Activated T-helper 17 cell treated with anti-CD3 and anti-CD28 coated beads, Interleukin-2, amount 50 U/mL, for 72 hours (primary cell): Measurements from ENCODE around the gene SIK3. TPM values are rescaled to one million over a fixed set of nuclear protein-coding genes. Genes with fewer than 3 reads are reported as not detected.
"Not testable (repeated sequence)": the region's sequence is repeated elsewhere in the genome, so short reads cannot be mapped to it uniquely, and the experiment has no call there.

Source experiments
- ATAC-seq: fragments of 150-1000 bp; cut with Tn5 transposase; replicated peaks from 2 replicates; pipeline ENCODE4 v1.10.0; 2021; ENCODE audit warnings: mild to moderate bottlenecking, moderate library complexity
- H3K27ac Mint-ChIP-seq: one replicate; pipeline ENCODE4 v1.8.0; 2022; ENCODE audit warnings: mixed read lengths
- H3K27me3 Mint-ChIP-seq: one replicate; pipeline ENCODE4 v1.8.0; 2022; ENCODE audit warnings: mixed read lengths
- H3K36me3 Mint-ChIP-seq: one replicate; pipeline ENCODE4 v1.8.0; 2022; ENCODE audit warnings: low read depth, mild to moderate bottlenecking, mixed read lengths
- H3K4me1 Mint-ChIP-seq: one replicate; pipeline ENCODE4 v1.8.0; 2022; ENCODE audit warnings: mixed read lengths
- H3K4me3 Mint-ChIP-seq: one replicate; pipeline ENCODE4 v1.8.0; 2022; ENCODE audit warnings: mild to moderate bottlenecking, mixed read lengths
- H3K9me3 Mint-ChIP-seq: one replicate; pipeline ENCODE4 v1.8.0; 2022; ENCODE audit warnings: mixed read lengths
- total RNA-seq, 2 donors: library from RNA; stranded (reverse); gene quantifications; one replicate each; pipeline ENCODE4 v1.2.3, GENCODE V29; 2022

Gene SIK3
- total RNA-seq, 2 donors from 2014 or later, result 41.9 to 55.7 TPM

GRCh38 chr11:117126223-117126965 lies 28.2 kb upstream of the SIK3 start:
- Mint-ChIP-seq H3K27me3 (peaks cover 3% of the 10 kb centered on the region), H3K36me3 (no peaks in the 10 kb centered on the region), H3K4me1 (no peaks in the 10 kb centered on the region), H3K27ac (no peak overlapping the region), H3K4me3 (no peak overlapping the region), H3K9me3 (no peaks in the 10 kb centered on the region)
- ATAC-seq, result no peak

- ATAC-seq, result no peak
- Mint-ChIP-seq H3K36me3 (no peaks in the 10 kb centered on the region), H3K27me3 (peaks cover 3% of the 10 kb centered on the region), H3K4me1 (no peaks in the 10 kb centered on the region), H3K27ac (no peak overlapping the region), H3K4me3 (no peak overlapping the region), H3K9me3 (no peaks in the 10 kb centered on the region)
Observed at GRCh38 chr11:117122556-117122955, 24.3 kb upstream of the SIK3 start.

GRCh38 chr11:117121176-117121575 lies 22.9 kb upstream of the SIK3 start:
- H3K9me3 Mint-ChIP-seq, result no peaks in the 10 kb centered on the region
- no peaks in the 10 kb centered on the region for H3K4me1 Mint-ChIP-seq
- no peak for ATAC-seq
- no peaks in the 10 kb centered on the region for H3K36me3 Mint-ChIP-seq
- H3K27me3 Mint-ChIP-seq, result peaks cover 3% of the 10 kb centered on the region
- H3K27ac Mint-ChIP-seq, result no peak overlapping the region
- no peak overlapping the region for H3K4me3 Mint-ChIP-seq

GRCh38 chr11:117117681-117118080 lies 19.5 kb upstream of the SIK3 start:
- Mint-ChIP-seq H3K27me3 (no peaks in the 10 kb centered on the region), H3K4me1 (no peaks in the 10 kb centered on the region), H3K27ac (no peak overlapping the region), H3K4me3 (no peak overlapping the region), H3K9me3 (no peaks in the 10 kb centered on the region), H3K36me3 (no peaks in the 10 kb centered on the region)
- ATAC-seq, result no peak

- not testable (repeated sequence) for H3K9me3 Mint-ChIP-seq, H3K27me3 Mint-ChIP-seq, H3K4me1 Mint-ChIP-seq, H3K36me3 Mint-ChIP-seq, H3K27ac Mint-ChIP-seq, ATAC-seq, H3K4me3 Mint-ChIP-seq
Observed at GRCh38 chr11:117112939-117113338, 14.7 kb upstream of the SIK3 start.

GRCh38 chr11:117112497-117112896 lies 14.3 kb upstream of the SIK3 start:
- not testable (repeated sequence) for H3K27me3 Mint-ChIP-seq, H3K27ac Mint-ChIP-seq, ATAC-seq, H3K9me3 Mint-ChIP-seq, H3K4me1 Mint-ChIP-seq, H3K4me3 Mint-ChIP-seq, H3K36me3 Mint-ChIP-seq

- H3K27ac Mint-ChIP-seq, result no peak overlapping the region
- no peaks in the 10 kb centered on the region for H3K27me3 Mint-ChIP-seq
- ATAC-seq, result no peak
- no peak overlapping the region for H3K4me3 Mint-ChIP-seq
- H3K4me1 Mint-ChIP-seq, result no peaks in the 10 kb centered on the region
- no peaks in the 10 kb centered on the region for H3K36me3 Mint-ChIP-seq
- H3K9me3 Mint-ChIP-seq, result no peaks in the 10 kb centered on the region
Observed at GRCh38 chr11:117110294-117110950, 12.2 kb upstream of the SIK3 start.

- ATAC-seq, result no peak
- no peaks in the 10 kb centered on the region for H3K27me3 Mint-ChIP-seq
- no peak overlapping the region for H3K4me3 Mint-ChIP-seq
- H3K9me3 Mint-ChIP-seq, result no peaks in the 10 kb centered on the region
- no peak overlapping the region for H3K27ac Mint-ChIP-seq
- no peaks in the 10 kb centered on the region for H3K36me3 Mint-ChIP-seq
- H3K4me1 Mint-ChIP-seq, result no peaks in the 10 kb centered on the region
Observed at GRCh38 chr11:117107701-117108590, 9.7 kb upstream of the SIK3 start.

- Mint-ChIP-seq H3K9me3 (no peaks in the 10 kb centered on the region), H3K27ac (peak overlapping the region; percentile 13), H3K27me3 (no peaks in the 10 kb centered on the region), H3K4me1 (peaks cover 31% of the 10 kb centered on the region), H3K4me3 (no peak overlapping the region), H3K36me3 (peaks cover 34% of the 10 kb centered on the region)
- no peak for ATAC-seq
Observed at GRCh38 chr11:117100556-117100955, 2.3 kb upstream of the SIK3 start.

GRCh38 chr11:117099696-117100095 lies 1.5 kb upstream of the SIK3 start:
- H3K4me3 Mint-ChIP-seq, result peak overlapping the region; percentile 96

GRCh38 chr11:117097389-117098268 lies 599 bp downstream of the SIK3 start:
- peaks cover 49% of the 10 kb centered on the region for H3K36me3 Mint-ChIP-seq
- H3K4me1 Mint-ChIP-seq, result peaks cover 55% of the 10 kb centered on the region
- peak; percentile 14 for ATAC-seq
- no peaks in the 10 kb centered on the region for H3K9me3 Mint-ChIP-seq
- peak overlapping the region; percentile 99 for H3K27ac Mint-ChIP-seq
- H3K27me3 Mint-ChIP-seq, result no peaks in the 10 kb centered on the region
- peak overlapping the region; percentile 96 for H3K4me3 Mint-ChIP-seq

More at GRCh38 chr11:117099696-117100095, 1.5 kb upstream of the SIK3 start:
- Mint-ChIP-seq H3K27me3 (no peaks in the 10 kb centered on the region), H3K36me3 (peaks cover 42% of the 10 kb centered on the region), H3K27ac (peak overlapping the region; percentile 99), H3K9me3 (no peaks in the 10 kb centered on the region), H3K4me1 (peaks cover 39% of the 10 kb centered on the region)
- no peak for ATAC-seq

- H3K4me3 Mint-ChIP-seq, result peak overlapping the region; percentile 96
- no peaks in the 10 kb centered on the region for H3K9me3 Mint-ChIP-seq
- H3K27ac Mint-ChIP-seq, result peak overlapping the region; percentile 99
- H3K4me1 Mint-ChIP-seq, result peaks cover 61% of the 10 kb centered on the region
- no peak for ATAC-seq
- H3K36me3 Mint-ChIP-seq, result peaks cover 55% of the 10 kb centered on the region
- H3K27me3 Mint-ChIP-seq, result no peaks in the 10 kb centered on the region
Observed at GRCh38 chr11:117097014-117097388, 1.2 kb downstream of the SIK3 start.

GRCh38 chr11:117096201-117096991 lies 1.8 kb downstream of the SIK3 start:
- H3K36me3 Mint-ChIP-seq, result peaks cover 61% of the 10 kb centered on the region
- ATAC-seq, result peak; percentile 39
- no peaks in the 10 kb centered on the region for H3K9me3 Mint-ChIP-seq
- no peaks in the 10 kb centered on the region for H3K27me3 Mint-ChIP-seq
- peak overlapping the region; percentile 96 for H3K4me3 Mint-ChIP-seq
- H3K4me1 Mint-ChIP-seq, result peaks cover 65% of the 10 kb centered on the region
- H3K27ac Mint-ChIP-seq, result peak overlapping the region; percentile 99
